ENCODE results near the gene RAB3IL1. TPM values are rescaled to one million over a fixed set of nuclear protein-coding genes. Genes with fewer than 3 reads are reported as not detected.
"Not testable (repeated sequence)": the region's sequence is repeated elsewhere in the genome, so short reads cannot be mapped to it uniquely, and the experiment has no call there.

RAB3IL1 gene
- polyA plus RNA-seq, 6 donors from 2014 or later, result not detected

GRCh38 chr11:61958590-61958989, 41.2 kb upstream of the RAB3IL1 start:
- peaks cover 35 to 61% (median 53%) of the 10 kb centered on the region in 3 donors for H3K4me1 Mint-ChIP-seq
- no peaks in the 10 kb centered on the region for H3K36me3 Mint-ChIP-seq
- no peak overlapping the region for H3K4me3 Mint-ChIP-seq
- no peaks in the 10 kb centered on the region for H3K9me3 Mint-ChIP-seq
- ATAC-seq (ENCODE audit: low read depth in 2 of 2) (no peak), DNase-seq (no peak)
- peaks cover 0 to 12% (median 9%) of the 10 kb centered on the region in 3 donors for H3K27me3 Mint-ChIP-seq
- peak overlapping the region in 3 of 6 donors; percentile 20 to 83 (median 66) for H3K27ac Mint-ChIP-seq

GRCh38 chr11:61957021-61957770, 39.8 kb upstream of the RAB3IL1 start:
- Mint-ChIP-seq H3K36me3 (no peaks in the 10 kb centered on the region), H3K4me1 (peaks cover 24 to 47% (median 43%) of the 10 kb centered on the region in 3 donors), H3K27me3 (peaks cover 0 to 12% (median 9%) of the 10 kb centered on the region in 3 donors), H3K4me3 (no peak overlapping the region), H3K27ac (peak overlapping the region in 1 of 6 donors; percentile 79), H3K9me3 (no peaks in the 10 kb centered on the region)
- ATAC-seq (ENCODE audit: low read depth in 2 of 2) (no peak), DNase-seq (no peak)

GRCh38 chr11:61956191-61957020, 39.0 kb upstream of the RAB3IL1 start:
- Mint-ChIP-seq H3K4me1 (peaks cover 17 to 39% (median 36%) of the 10 kb centered on the region in 3 donors), H3K27me3 (peaks cover 0 to 14% (median 12%) of the 10 kb centered on the region in 3 donors), H3K4me3 (peak overlapping the region in 7 of 8 donors; percentile 9 to 86 (median 63)), H3K9me3 (no peaks in the 10 kb centered on the region), H3K27ac (peak overlapping the region in 4 of 6 donors; percentile 11 to 79 (median 40)), H3K36me3 (no peaks in the 10 kb centered on the region)
- ATAC-seq (ENCODE audit: low read depth in 2 of 2) (no peak), DNase-seq (no peak)

- peak overlapping the region; percentile 9 to 86 (median 69) for H3K4me3 Mint-ChIP-seq
- no peaks in the 10 kb centered on the region for H3K36me3 Mint-ChIP-seq
- peak overlapping the region in 3 of 6 donors; percentile 36 to 79 (median 59) for H3K27ac Mint-ChIP-seq
- H3K9me3 Mint-ChIP-seq, result no peaks in the 10 kb centered on the region
- H3K27me3 Mint-ChIP-seq, result peaks cover 0 to 15% (median 14%) of the 10 kb centered on the region in 3 donors
- ATAC-seq (ENCODE audit: low read depth in 2 of 2), result peak; percentile 75 to 76
- H3K4me1 Mint-ChIP-seq, result peaks cover 17 to 34% (median 27%) of the 10 kb centered on the region in 3 donors
- peak; percentile 31 for DNase-seq
Observed at GRCh38 chr11:61955422-61956135, 38.2 kb upstream of the RAB3IL1 start.

GRCh38 chr11:61954851-61955421, 37.6 kb upstream of the RAB3IL1 start:
- H3K4me3 Mint-ChIP-seq, result peak overlapping the region in 7 of 8 donors; percentile 47 to 80 (median 67)
- H3K4me1 Mint-ChIP-seq, result peaks cover 17 to 28% (median 26%) of the 10 kb centered on the region in 3 donors
- ATAC-seq (ENCODE audit: low read depth in 2 of 2), result peak; percentile 52 to 60
- no peaks in the 10 kb centered on the region for H3K9me3 Mint-ChIP-seq
- peaks cover 0 to 20% (median 14%) of the 10 kb centered on the region in 3 donors for H3K27me3 Mint-ChIP-seq
- H3K36me3 Mint-ChIP-seq, result no peaks in the 10 kb centered on the region
- DNase-seq, result no peak
- H3K27ac Mint-ChIP-seq, result peak overlapping the region in 2 of 6 donors; percentile 36 to 79

- no peaks in the 10 kb centered on the region for H3K9me3 Mint-ChIP-seq
- no peaks in the 10 kb centered on the region for H3K36me3 Mint-ChIP-seq
Observed at GRCh38 chr11:61954106-61954850, 36.9 kb upstream of the RAB3IL1 start.

GRCh38 chr11:61953632-61954031, 36.3 kb upstream of the RAB3IL1 start:
- H3K27me3 Mint-ChIP-seq, result peaks cover 0 to 25% (median 14%) of the 10 kb centered on the region in 3 donors
- not testable (repeated sequence) for ATAC-seq (ENCODE audit: low read depth in 2 of 2); DNase-seq; H3K27ac Mint-ChIP-seq; H3K9me3 Mint-ChIP-seq; H3K36me3 Mint-ChIP-seq
- H3K4me1 Mint-ChIP-seq, result peaks cover 12 to 21% (median 16%) of the 10 kb centered on the region in 3 donors
- H3K4me3 Mint-ChIP-seq, result peak overlapping the region in 1 of 8 donors; percentile 36

More at GRCh38 chr11:61954106-61954850, 36.9 kb upstream of the RAB3IL1 start:
- ATAC-seq (ENCODE audit: low read depth in 2 of 2), result no peak
- DNase-seq, result no peak
- Mint-ChIP-seq H3K4me1 (peaks cover 16 to 27% (median 19%) of the 10 kb centered on the region in 3 donors), H3K4me3 (peak overlapping the region in 4 of 8 donors; percentile 36 to 65 (median 53)), H3K27me3 (peaks cover 0 to 25% (median 14%) of the 10 kb centered on the region in 3 donors), H3K27ac (no peak overlapping the region)

- no peaks in the 10 kb centered on the region for H3K9me3 Mint-ChIP-seq
- H3K4me3 Mint-ChIP-seq, result no peak overlapping the region
- peaks cover 0 to 25% (median 14%) of the 10 kb centered on the region in 3 donors for H3K27me3 Mint-ChIP-seq
- no peak for DNase-seq
- H3K27ac Mint-ChIP-seq, result no peak overlapping the region
- H3K4me1 Mint-ChIP-seq, result peaks cover 12 to 20% (median 16%) of the 10 kb centered on the region in 3 donors
- H3K36me3 Mint-ChIP-seq, result no peaks in the 10 kb centered on the region
- no peak for ATAC-seq (ENCODE audit: low read depth in 2 of 2)
Observed at GRCh38 chr11:61952882-61953281, 35.5 kb upstream of the RAB3IL1 start.

GRCh38 chr11:61951484-61952135, 34.2 kb upstream of the RAB3IL1 start:
- Mint-ChIP-seq H3K27ac (peak overlapping the region in 3 of 6 donors; percentile 14 to 69 (median 39)), H3K4me1 (peaks cover 21 to 30% (median 25%) of the 10 kb centered on the region in 3 donors), H3K27me3 (peaks cover 0 to 25% (median 14%) of the 10 kb centered on the region in 3 donors), H3K4me3 (no peak overlapping the region), H3K9me3 (no peaks in the 10 kb centered on the region), H3K36me3 (no peaks in the 10 kb centered on the region)
- ATAC-seq (ENCODE audit: low read depth in 2 of 2), result no peak
- DNase-seq, result no peak

- DNase-seq (no peak), ATAC-seq (ENCODE audit: low read depth in 2 of 2) (no peak)
- H3K4me3 Mint-ChIP-seq, result no peak within 1 kb of the TSS
- peak within 1 kb of the TSS in 3 of 6 donors; percentile 41 to 86 (median 69) for H3K27ac Mint-ChIP-seq
- no peaks in the 10 kb centered on the region for H3K9me3 Mint-ChIP-seq
- H3K4me1 Mint-ChIP-seq, result peaks cover 12 to 22% (median 12%) of the 10 kb centered on the region in 3 donors
- H3K27me3 Mint-ChIP-seq, result peaks cover 0 to 21% (median 14%) of the 10 kb centered on the region in 3 donors
- H3K36me3 Mint-ChIP-seq, result no peaks in the 10 kb centered on the region
Observed at GRCh38 chr11:61950035-61950547, 32.7 kb upstream of the RAB3IL1 start, which contains the start of gene BEST1. Gene BEST1 (plus strand): TSS chr11:61950351. CDS start chr11:61951807, 1,456 bp downstream.

All from naive B cell (primary cell).